Right atrium auricular region (tissue), 2 donors: ENCODE data around the gene ZC3H4. TPM values are rescaled to one million over a fixed set of nuclear protein-coding genes. Genes with fewer than 3 reads are reported as not detected.

Source experiments
- DNase-seq: peaks from one replicate; pipeline ENCODE4 v3.0.0-alpha.2; 2019; ENCODE audit warnings: low spot score
- H3K27ac ChIP-seq, 2 donors: fragments of 200-600 bp; sonication (generic); 1 replicate in 1 of 2; 2 replicates in 1 of 2; pipeline ENCODE4 v1.5.1; 2016 to 2019
- H3K27me3 ChIP-seq, 2 donors: fragments of 200-600 bp; sonication (generic); one replicate each; pipeline versions ENCODE4 v1.5.1 to v1.6.0; 2017 to 2019
- H3K36me3 ChIP-seq: fragments of 200-600 bp; sonication (generic); one replicate; pipeline ENCODE4 v1.5.1; 2016
- H3K4me1 ChIP-seq, 2 donors: fragments of 200-600 bp; sonication (generic); one replicate each; pipeline versions ENCODE4 v1.5.1 to v1.6.0; 2017 to 2019
- H3K4me3 ChIP-seq, 2 donors: fragments of 200-600 bp; sonication (generic); 1 replicate in 1 of 2; 2 replicates in 1 of 2; pipeline ENCODE4 v1.5.1; 2017 to 2019; ENCODE audit warnings: mild to moderate bottlenecking in 1 of 2, moderate library complexity in 1 of 2
- H3K9me3 ChIP-seq, 2 donors: fragments of 200-600 bp; sonication (generic); one replicate each; pipeline ENCODE4 v1.5.1; 2019
- CTCF ChIP-seq, 2 donors: fragments of 200-600 bp; sonication (generic); IDR thresholded peaks; one replicate each; pipeline ENCODE4 v1.5.1; 2019; ENCODE audit warnings: antibody characterized with exemption in 2 of 2
- total RNA-seq, 2 donors: library from RNA; depleted of rRNA; stranded (reverse); fragments of >200 nt; gene quantifications; one replicate each; pipeline ENCODE4 v1.1.0, GENCODE V29; 2016

ZC3H4 gene
- total RNA-seq, 2 donors from 2014 or later, result 15.4 to 18.0 TPM

GRCh38 chr19:47032171-47032811 is 81.3 kb downstream of the ZC3H4 start:
- Histone ChIP-seq H3K9me3 (no peaks in the 10 kb centered on the region), H3K4me1 (peaks cover 0 to 8% of the 10 kb centered on the region in 2 donors), H3K36me3 (no peaks in the 10 kb centered on the region), H3K27ac (no peak overlapping the region), H3K27me3 (peaks cover 6 to 11% of the 10 kb centered on the region in 2 donors), H3K4me3 (no peak overlapping the region)
- DNase-seq, result no peak
- TF ChIP-seq CTCF (IDR thresholded peaks at IDR 0.05), result peak; percentile 61 to 84

GRCh38 chr19:47028195-47028601 is 85.4 kb downstream of the ZC3H4 start:
- DNase-seq, result no peak
- TF ChIP-seq CTCF (IDR thresholded peaks at IDR 0.05), result no peak
- Histone ChIP-seq H3K27ac (no peak overlapping the region), H3K4me3 (no peak overlapping the region), H3K9me3 (no peaks in the 10 kb centered on the region), H3K27me3 (peaks cover 14 to 20% of the 10 kb centered on the region in 2 donors), H3K36me3 (no peaks in the 10 kb centered on the region), H3K4me1 (peaks cover 0 to 4% of the 10 kb centered on the region in 2 donors)

GRCh38 chr19:47027586-47028088 is 85.9 kb downstream of the ZC3H4 start:
- Histone ChIP-seq H3K9me3 (no peaks in the 10 kb centered on the region), H3K36me3 (no peaks in the 10 kb centered on the region), H3K4me1 (peaks cover 0 to 9% of the 10 kb centered on the region in 2 donors), H3K27me3 (peaks cover 17 to 26% of the 10 kb centered on the region in 2 donors), H3K4me3 (no peak overlapping the region), H3K27ac (no peak overlapping the region)
- TF ChIP-seq CTCF (IDR thresholded peaks at IDR 0.05), result no peak
- no peak for DNase-seq

GRCh38 chr19:47026889-47027288 is 86.7 kb downstream of the ZC3H4 start:
- H3K27ac ChIP-seq, result no peak overlapping the region
- H3K9me3 ChIP-seq, result no peaks in the 10 kb centered on the region
- peaks cover 23 to 33% of the 10 kb centered on the region in 2 donors for H3K27me3 ChIP-seq
- no peak for TF ChIP-seq CTCF (IDR thresholded peaks at IDR 0.05)
- no peak overlapping the region for H3K4me3 ChIP-seq
- peaks cover 0 to 12% of the 10 kb centered on the region in 2 donors for H3K4me1 ChIP-seq
- H3K36me3 ChIP-seq, result no peaks in the 10 kb centered on the region
- no peak for DNase-seq

- H3K9me3 ChIP-seq, result no peaks in the 10 kb centered on the region
- H3K27me3 ChIP-seq, result peaks cover 30 to 41% of the 10 kb centered on the region in 2 donors
- TF ChIP-seq CTCF (IDR thresholded peaks at IDR 0.05), result no peak
- H3K36me3 ChIP-seq, result no peaks in the 10 kb centered on the region
- no peak overlapping the region for H3K4me3 ChIP-seq
- no peak overlapping the region for H3K27ac ChIP-seq
- DNase-seq, result no peak
- peaks cover 0 to 19% of the 10 kb centered on the region in 2 donors for H3K4me1 ChIP-seq
Observed at GRCh38 chr19:47026156-47026555, 87.4 kb downstream of the ZC3H4 start.
